ENCODE data around the gene NWD2.

DNA sequence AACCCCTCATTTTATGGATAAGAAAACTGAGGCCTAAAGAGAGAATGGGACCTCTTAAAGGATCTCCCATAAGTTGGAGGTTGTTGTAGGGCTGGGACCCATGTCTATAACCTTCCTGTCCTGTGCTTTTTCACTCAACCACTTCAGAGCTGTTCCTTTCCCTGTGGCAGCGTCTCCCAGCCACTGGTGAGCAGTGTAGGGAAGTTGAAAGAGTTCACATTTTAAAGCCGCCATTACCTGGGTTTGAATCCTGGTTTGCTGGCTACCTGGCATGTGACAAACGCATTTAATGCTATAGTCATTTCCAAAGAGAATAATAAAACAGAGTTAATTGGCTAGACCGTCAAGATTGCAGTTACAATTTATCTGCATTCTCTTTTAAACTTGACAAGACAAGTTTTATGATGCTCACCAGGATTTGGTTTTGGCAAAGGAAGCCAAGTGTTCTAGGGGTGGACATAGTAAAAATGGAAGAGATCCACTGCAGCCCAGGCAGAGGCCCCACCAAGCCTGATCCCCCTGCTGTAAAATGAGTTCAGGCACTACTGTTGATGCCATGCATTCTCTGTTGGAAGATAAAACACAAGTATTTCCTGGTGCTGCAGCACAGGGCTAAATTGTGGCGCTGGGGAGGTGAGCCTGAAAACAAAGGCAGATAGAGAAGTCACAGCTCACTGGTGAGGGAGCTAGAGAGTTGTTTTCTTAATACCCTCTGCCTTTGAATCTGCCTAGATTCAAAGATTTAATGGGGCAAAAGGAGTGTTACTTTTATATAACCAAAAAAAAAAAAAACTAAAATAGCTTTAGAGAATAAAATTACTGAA is 218.7 kb downstream of the NWD2 start:
- TF ChIP-seq, protein P1, sequence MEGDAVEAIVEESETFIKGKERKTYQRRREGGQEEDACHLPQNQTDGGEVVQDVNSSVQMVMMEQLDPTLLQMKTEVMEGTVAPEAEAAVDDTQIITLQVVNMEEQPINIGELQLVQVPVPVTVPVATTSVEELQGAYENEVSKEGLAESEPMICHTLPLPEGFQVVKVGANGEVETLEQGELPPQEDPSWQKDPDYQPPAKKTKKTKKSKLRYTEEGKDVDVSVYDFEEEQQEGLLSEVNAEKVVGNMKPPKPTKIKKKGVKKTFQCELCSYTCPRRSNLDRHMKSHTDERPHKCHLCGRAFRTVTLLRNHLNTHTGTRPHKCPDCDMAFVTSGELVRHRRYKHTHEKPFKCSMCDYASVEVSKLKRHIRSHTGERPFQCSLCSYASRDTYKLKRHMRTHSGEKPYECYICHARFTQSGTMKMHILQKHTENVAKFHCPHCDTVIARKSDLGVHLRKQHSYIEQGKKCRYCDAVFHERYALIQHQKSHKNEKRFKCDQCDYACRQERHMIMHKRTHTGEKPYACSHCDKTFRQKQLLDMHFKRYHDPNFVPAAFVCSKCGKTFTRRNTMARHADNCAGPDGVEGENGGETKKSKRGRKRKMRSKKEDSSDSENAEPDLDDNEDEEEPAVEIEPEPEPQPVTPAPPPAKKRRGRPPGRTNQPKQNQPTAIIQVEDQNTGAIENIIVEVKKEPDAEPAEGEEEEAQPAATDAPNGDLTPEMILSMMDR (IDR thresholded peaks at IDR 0.05; ENCODE audit: low read length): no peak
- no peak for TF ChIP-seq EZH2 (optimal IDR thresholded peaks at IDR 0.05; ENCODE audit: low read depth, low read length)
